Chondrocyte (in vitro differentiated cells): ENCODE results near the gene YBX3. TPM values are rescaled to one million over a fixed set of nuclear protein-coding genes. Genes with fewer than 3 reads are reported as not detected.

Experiments
- DNase-seq: peaks from one replicate; pipeline ENCODE4 v3.0.0; 2021; ENCODE audit warnings: mixed read lengths, low spot score
- H3K27ac Mint-ChIP-seq: one replicate; pipeline ENCODE4 v1.8.0; 2021; ENCODE audit warnings: mild to moderate bottlenecking, moderate library complexity, mixed read lengths; ENCODE audit not compliant: unreplicated experiment
- H3K27me3 Mint-ChIP-seq: 2 replicates; pipeline ENCODE4 v1.8.0; 2021; ENCODE audit warnings: low read depth, mixed read lengths
- H3K36me3 Mint-ChIP-seq: 2 replicates; pipeline ENCODE4 v1.8.0; 2021; ENCODE audit warnings: low read depth, mixed read lengths
- H3K4me1 Mint-ChIP-seq: 2 replicates; pipeline ENCODE4 v1.8.0; 2021; ENCODE audit warnings: low read depth, mild to moderate bottlenecking, mixed read lengths
- H3K4me3 Mint-ChIP-seq: one replicate; pipeline ENCODE4 v1.8.0; 2021; ENCODE audit warnings: mild to moderate bottlenecking, moderate library complexity, mixed read lengths; ENCODE audit not compliant: unreplicated experiment
- H3K9me3 Mint-ChIP-seq: 2 replicates; pipeline ENCODE4 v1.8.0; 2021; ENCODE audit warnings: low read depth, mixed read lengths
- total RNA-seq: library from RNA; stranded (reverse); gene quantifications from 3 replicates; pipeline ENCODE4 v1.2.1, GENCODE V29; 2021
- TF ChIP-seq, protein P1 (sequence below): fragments of 200-600 bp; sonication (generic); IDR thresholded peaks from 2 replicates; pipeline ENCODE4 v1.5.0; 2021; ENCODE audit warnings: antibody characterized with exemption, mild to moderate bottlenecking, moderate library complexity

YBX3 gene
- total RNA-seq, 1 donor from 2014 or later: 249 TPM

- H3K4me3 Mint-ChIP-seq: no peak overlapping the region
- TF ChIP-seq, protein P1, sequence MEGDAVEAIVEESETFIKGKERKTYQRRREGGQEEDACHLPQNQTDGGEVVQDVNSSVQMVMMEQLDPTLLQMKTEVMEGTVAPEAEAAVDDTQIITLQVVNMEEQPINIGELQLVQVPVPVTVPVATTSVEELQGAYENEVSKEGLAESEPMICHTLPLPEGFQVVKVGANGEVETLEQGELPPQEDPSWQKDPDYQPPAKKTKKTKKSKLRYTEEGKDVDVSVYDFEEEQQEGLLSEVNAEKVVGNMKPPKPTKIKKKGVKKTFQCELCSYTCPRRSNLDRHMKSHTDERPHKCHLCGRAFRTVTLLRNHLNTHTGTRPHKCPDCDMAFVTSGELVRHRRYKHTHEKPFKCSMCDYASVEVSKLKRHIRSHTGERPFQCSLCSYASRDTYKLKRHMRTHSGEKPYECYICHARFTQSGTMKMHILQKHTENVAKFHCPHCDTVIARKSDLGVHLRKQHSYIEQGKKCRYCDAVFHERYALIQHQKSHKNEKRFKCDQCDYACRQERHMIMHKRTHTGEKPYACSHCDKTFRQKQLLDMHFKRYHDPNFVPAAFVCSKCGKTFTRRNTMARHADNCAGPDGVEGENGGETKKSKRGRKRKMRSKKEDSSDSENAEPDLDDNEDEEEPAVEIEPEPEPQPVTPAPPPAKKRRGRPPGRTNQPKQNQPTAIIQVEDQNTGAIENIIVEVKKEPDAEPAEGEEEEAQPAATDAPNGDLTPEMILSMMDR: no peak
- H3K4me1 Mint-ChIP-seq: no peaks in the 10 kb centered on the region
- H3K36me3 Mint-ChIP-seq: no peaks in the 10 kb centered on the region
- peaks cover 3% of the 10 kb centered on the region for H3K9me3 Mint-ChIP-seq
- peaks cover 12% of the 10 kb centered on the region for H3K27me3 Mint-ChIP-seq
- H3K27ac Mint-ChIP-seq: no peak overlapping the region
- DNase-seq: no peak
Observed at GRCh38 chr12:10739157-10740118, 16.3 kb upstream of the YBX3 start.

GRCh38 chr12:10737249-10737648 lies 14.1 kb upstream of the YBX3 start:
- Mint-ChIP-seq H3K27ac (no peak overlapping the region), H3K36me3 (no peaks in the 10 kb centered on the region), H3K9me3 (no peaks in the 10 kb centered on the region), H3K27me3 (peaks cover 7% of the 10 kb centered on the region), H3K4me3 (no peak overlapping the region), H3K4me1 (no peaks in the 10 kb centered on the region)
- TF ChIP-seq, protein P1: no peak
- no peak for DNase-seq

GRCh38 chr12:10736463-10736862 lies 13.3 kb upstream of the YBX3 start:
- Mint-ChIP-seq H3K4me1 (no peaks in the 10 kb centered on the region), H3K36me3 (no peaks in the 10 kb centered on the region)
- TF ChIP-seq, protein P1: no peak

GRCh38 chr12:10735428-10735827 lies 12.3 kb upstream of the YBX3 start:
- Mint-ChIP-seq H3K4me3 (no peak overlapping the region), H3K36me3 (no peaks in the 10 kb centered on the region), H3K27me3 (peaks cover 7% of the 10 kb centered on the region), H3K9me3 (no peaks in the 10 kb centered on the region), H3K27ac (no peak overlapping the region), H3K4me1 (no peaks in the 10 kb centered on the region)
- DNase-seq: no peak
- TF ChIP-seq, protein P1: no peak

More at GRCh38 chr12:10736463-10736862, 13.3 kb upstream of the YBX3 start:
- no peak overlapping the region for H3K4me3 Mint-ChIP-seq
- H3K27me3 Mint-ChIP-seq: peaks cover 7% of the 10 kb centered on the region
- H3K9me3 Mint-ChIP-seq: no peaks in the 10 kb centered on the region
- H3K27ac Mint-ChIP-seq: no peak overlapping the region
- no peak for DNase-seq

- TF ChIP-seq, protein P1: no peak
- Mint-ChIP-seq H3K36me3 (no peaks in the 10 kb centered on the region), H3K9me3 (no peaks in the 10 kb centered on the region), H3K4me3 (no peak overlapping the region), H3K27ac (no peak overlapping the region), H3K27me3 (peaks cover 7% of the 10 kb centered on the region), H3K4me1 (no peaks in the 10 kb centered on the region)
- DNase-seq: no peak
Observed at GRCh38 chr12:10732549-10732948, 9.4 kb upstream of the YBX3 start.
